ENCODE measurements around the gene KPTN.

DNA sequence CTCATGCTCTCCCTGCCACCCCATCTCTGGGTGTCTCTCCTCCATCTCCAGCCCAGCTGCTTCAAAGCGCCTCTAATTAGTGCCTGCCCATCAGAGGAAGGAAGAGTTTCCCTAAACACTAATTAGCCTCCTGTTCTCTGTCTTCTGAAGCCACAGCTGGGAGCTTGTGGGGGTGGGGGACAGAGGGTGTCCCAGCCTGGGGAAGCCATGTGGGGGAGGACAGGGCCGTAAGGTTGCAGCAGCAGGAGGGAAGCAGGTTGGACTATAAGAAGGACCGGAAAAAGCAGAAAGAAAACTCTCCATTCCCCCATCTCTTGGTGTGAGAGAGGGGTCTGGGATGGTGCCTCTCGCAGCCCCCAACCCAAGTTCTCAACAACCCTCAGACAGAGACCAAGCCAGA is 38.5 kb downstream of the KPTN start:
- TF ChIP-seq CTCF (IDR thresholded peaks at IDR 0.05; ENCODE audit: insufficient read depth, low read depth, low read length): no peak
- TF ChIP-seq EZH2 (IDR thresholded peaks at IDR 0.05; ENCODE audit: insufficient read depth, low read length): no peak

Data from astrocyte (in vitro differentiated cells and primary cell).